Right lobe of liver (tissue), 4 donors: Measurements from ENCODE around the gene P4HA3.

ENCODE experiments used
- CTCF ChIP-seq, 4 donors: fragments of 200-600 bp in 3 of 4; fragments of 450-650 bp in 1 of 4; IDR thresholded peaks; one replicate each; pipeline versions ENCODE4 v1.5.1 to v1.8.0; 2016 to 2022; ENCODE audit warnings: antibody characterized with exemption in 4 of 4, mild to moderate bottlenecking in 2 of 4
- POLR2A ChIP-seq: fragments of 450-650 bp; IDR thresholded peaks from one replicate; pipeline ENCODE4 v1.6.1; 2017; ENCODE audit warnings: antibody characterized with exemption, mild to moderate bottlenecking
- donor health status: DM: no; HTN: no; CAD: no.
- donor health status: DM: no; HTN: no; CAD: no.
- donor health status: DM: no; HTN: yes; CAD: no.

- TF ChIP-seq POLR2A, result no peak
- no peak for TF ChIP-seq CTCF (IDR thresholded peaks at IDR 0.05)
These were observed 4.8 kb downstream of the P4HA3 start for GRCh38 chr11:74306435-74307175.
